ENCODE measurements around the gene RSPO4.
A peak's percentile ranks its signal among the peaks of the same experiment; 100 is the strongest.
"Not testable (repeated sequence)": the region's sequence is repeated elsewhere in the genome, so short reads cannot be mapped to it uniquely, and the experiment has no call there.

Gene RSPO4

GRCh38 chr20:1001911-1002681 is at the start of gene RSPO4:
RSPO4 (minus strand) TSS chr20:1002311; CDS start chr20:1002164, 147 bp downstream.
- peak; percentile 23 for DNase-seq

DNA sequence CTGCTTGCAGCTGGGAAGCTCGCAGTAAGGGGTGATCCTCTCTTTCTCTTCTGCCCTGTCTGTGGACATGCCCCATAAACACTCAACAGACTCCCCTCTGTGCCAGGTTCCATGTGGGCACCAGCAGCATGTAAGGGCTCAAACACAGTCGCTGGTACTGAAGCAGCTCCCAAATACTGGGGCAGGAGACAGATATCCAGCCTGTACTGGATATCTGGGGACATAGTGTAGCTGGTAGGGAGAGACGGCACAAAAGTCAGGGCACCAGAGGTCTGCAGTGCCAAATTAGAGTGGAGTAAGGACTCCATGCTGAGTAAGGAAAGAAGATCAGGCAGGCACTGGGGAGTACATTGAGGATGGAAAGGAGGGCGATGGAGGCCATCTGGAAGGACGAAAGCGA is 48.3 kb upstream of the RSPO4 start:
- DNase-seq: no peak

DNA sequence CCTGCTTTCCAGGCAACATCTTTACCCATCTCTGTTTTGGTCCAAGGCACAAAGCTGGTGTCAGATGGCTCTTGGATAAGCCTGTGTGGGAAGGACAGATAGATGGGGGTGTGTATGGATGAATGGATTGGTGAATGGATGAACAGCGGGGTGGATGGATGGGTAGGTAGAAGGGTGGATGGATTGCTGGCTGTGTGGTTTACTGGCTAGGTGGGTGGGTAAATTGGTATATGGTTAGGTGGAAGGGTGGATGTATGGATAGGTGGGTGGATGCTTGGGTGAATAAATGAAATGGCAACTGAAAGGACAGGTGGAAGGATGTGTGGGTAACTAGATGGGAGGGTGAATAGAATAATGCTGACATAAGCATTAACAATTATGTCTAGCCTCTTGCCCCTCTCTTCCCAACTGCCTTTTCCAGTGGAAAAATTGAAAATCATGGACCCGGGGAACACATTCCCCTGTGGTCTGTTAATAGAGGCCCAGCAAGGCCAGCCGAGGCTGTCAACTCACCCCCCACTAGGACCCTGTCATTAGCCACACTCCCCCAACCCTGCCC is 43.8 kb upstream of the RSPO4 start:
- no peak for DNase-seq

- no peak for DNase-seq
These were observed 39.8 kb upstream of the RSPO4 start for GRCh38 chr20:1041845-1042390.

DNA sequence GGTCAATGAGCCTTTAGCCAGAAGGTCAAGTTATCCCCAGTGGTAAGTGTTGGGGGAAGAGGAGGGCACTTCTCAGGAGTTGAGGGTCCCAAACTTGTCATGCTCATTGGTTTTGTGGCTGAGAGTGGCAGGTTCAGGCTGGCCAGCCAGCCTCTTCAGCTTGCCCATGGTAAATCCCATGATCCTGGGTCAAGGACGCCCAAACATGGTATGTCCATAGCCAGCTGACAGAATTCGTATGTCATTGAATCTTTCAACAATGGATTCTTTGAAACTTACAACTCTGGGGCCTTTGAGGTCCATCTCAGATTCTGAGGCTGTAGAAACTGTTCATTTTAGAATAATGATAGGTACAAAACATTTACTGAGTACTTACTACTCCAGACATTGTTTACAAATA is 36.1 kb upstream of the RSPO4 start:
- DNase-seq: no peak

- DNase-seq: no peak
These were observed 34.9 kb upstream of the RSPO4 start for GRCh38 chr20:1037039-1037438.

DNA sequence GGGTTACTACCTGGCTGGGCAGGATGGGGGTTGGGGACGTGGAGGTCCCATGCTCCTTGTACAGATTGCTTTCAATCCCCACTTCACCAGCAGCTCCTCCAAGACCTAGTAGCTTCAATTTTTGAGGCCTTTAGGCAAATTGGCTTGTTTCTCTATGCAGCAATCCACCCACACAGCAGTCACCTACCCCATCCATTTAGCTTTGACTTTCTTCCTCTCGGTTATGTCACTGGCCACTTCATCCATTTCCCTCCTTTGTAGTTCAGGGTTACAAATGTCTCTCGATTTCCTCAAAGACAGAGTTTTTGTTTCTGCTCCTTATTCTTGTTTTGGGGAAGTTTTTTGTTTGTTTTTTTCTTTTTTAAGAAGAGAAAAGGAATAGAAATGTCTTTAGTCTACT is 33.4 kb upstream of the RSPO4 start:
- no peak for DNase-seq

GRCh38 chr20:1034415-1034789 is 32.3 kb upstream of the RSPO4 start:
- no peak for DNase-seq

DNA sequence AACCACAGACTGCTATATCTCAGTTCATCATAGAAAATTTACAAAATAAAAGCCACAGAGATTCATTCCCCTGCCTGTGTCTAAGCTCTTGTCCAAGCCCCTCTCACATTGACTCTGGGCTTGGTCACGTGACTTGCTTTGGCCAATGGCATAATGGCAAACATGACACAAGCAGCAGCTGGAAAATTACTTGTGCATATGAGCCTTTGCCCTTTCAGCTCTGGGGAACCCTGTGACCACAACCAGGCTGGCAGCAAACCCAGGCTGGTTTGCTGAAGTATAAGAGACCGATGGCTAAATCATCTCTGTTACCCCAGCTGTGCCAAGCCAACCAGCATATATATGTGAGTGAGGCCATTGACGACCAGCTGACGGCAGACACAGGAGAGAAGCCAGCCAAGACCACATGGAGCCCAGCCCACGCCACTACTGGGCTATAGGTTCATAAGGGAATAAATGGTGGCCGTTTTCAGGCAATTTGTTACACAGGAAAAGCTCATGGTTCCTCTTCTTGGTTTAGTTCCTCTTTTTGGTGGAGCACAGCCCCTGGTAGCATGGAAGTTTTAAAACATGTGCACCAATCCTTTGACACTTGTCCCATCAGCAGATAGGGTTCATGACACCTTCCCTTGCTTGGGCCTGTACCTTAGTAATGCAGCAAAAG is 31.8 kb upstream of the RSPO4 start:
- DNase-seq: peak; percentile 14

DNA sequence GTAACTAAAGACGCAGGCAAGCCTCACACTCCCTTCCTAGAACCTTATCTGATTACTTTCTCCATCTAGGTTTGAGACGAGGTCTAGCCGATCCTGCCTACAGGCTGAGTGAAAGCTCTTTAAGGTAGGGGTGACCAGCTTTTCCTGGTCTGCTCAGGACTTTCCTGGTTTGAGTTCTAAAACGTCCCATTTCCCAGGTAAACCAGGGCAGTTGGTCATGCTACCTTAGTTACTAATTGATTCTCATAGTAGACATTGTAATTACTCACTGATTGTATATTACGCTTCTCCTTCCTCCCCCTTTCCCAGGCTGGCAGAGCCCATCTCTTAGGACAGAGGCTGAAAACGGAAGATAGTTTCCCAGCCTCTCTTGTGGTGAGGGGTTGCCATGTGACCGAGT is 27.9 kb upstream of the RSPO4 start:
- DNase-seq: no peak

- not testable (repeated sequence) for DNase-seq
These were observed 24.1 kb upstream of the RSPO4 start for GRCh38 chr20:1026214-1026613.

GRCh38 chr20:1022871-1023270 is 20.8 kb upstream of the RSPO4 start:
- DNase-seq: no peak

DNA sequence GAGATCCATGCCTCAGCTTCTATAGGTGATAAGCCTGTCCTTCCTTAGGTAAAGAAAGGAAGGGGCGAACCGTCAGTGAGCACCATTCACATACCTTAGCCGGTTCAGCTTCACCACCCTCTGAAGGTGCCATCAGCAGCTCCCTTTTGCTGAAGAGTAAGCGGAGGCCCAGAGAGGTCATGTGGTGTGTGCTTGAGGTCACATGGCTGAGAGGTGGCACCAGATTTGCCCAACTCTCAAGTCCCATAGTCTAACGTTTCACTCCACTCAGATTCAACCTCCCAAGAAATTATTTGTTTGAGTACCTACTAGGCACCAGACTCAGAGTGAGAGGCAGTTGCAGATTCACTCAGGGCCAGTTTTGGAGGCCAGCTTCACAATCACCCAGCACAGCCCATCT is 18.5 kb upstream of the RSPO4 start:
- DNase-seq: no peak

GRCh38 chr20:1019344-1019743 is 17.2 kb upstream of the RSPO4 start:
- no peak for DNase-seq

DNA sequence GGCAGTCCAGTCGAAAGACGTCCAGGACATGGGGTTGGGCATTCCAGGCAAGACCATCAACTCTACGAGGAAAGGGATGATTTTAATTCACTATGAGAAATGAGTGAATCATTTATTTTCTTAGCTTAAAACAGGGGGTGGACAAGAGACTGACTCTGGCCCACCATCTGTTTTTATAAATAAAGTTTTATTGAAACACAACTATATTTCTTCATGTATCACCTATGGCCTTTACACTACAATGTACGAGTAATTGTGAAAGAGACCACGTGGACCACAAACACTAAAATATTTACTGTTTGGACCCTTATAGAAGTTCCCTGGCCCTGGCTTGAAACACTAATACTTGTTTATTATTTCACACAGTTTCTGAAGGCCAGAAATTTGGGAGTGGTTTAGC is 15.6 kb upstream of the RSPO4 start:
- DNase-seq: no peak

DNA sequence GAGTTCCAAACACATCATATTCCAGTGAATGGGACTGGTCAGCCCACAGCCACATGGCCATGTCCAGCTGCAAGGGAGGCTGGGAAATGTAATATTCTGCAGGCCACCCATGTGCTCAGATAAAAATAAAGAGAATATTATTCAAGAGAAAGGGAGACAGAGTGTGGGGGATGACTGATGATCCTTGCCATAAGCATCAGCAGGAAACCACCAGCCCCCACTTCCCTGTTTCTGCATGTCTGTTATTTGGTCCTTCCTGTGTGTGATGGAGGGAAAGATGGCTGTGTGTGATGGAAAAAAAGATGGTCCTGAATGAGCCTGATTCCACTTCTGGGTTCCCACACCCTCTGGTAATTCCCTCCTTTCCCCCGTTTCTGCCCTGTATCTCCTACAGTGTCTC is 13.1 kb upstream of the RSPO4 start:
- DNase-seq: no peak

DNA sequence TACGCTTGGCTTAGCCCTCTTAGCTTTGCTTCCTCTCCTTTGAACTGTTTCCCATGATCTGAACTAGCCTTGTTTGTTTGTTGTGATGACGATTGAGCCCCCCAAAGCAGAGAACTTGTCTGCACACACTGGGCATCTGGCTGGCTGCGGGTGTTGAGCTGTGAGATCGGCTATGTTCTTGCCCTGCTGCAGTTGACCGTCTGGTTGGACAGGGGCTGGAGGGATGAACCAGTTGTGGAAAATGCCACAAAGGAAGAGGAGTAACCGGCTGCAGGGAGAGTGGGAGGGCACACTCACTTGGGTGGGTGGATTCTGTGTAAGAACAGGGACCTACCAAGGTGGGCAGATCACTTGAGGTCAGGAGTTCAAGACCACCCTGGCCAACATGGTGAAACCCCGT is 12.4 kb upstream of the RSPO4 start:
- no peak for DNase-seq

DNA sequence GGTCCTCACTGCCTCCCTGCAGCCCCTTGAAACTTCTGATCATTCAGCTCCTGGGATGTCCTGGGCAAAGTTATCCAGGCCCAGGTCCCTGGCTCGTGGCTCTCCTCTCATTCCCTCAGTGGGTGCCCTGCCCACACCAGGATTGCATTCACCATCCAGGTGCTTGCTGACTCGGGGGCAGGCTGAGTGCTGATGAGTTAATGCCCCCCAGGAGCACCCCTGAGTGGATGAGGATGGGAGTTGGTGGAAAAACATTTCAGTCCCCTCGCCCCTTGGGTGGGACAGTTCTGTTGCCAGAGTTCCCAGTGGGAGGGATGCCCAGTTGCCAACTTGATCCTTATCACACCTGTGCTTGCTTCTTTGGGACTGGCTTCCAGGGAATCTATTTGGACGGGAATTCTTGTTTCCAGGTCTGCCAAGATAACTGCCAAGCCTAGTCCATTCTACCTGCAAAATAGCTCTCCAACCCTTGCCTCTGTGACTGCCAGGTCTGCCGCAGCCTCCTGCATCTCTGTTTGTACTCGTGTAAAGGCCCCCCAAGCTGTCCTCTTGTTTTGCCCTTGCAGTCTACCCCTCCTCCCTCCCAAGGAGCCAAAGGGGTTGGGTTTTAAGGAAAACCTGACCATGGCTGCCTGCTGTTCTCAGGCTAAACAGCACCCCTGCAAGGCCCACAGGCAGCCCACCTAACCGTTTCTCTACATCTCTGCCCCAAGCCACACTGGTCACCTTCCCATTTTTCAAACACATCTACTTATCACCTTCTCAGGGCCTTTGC is 11.6 kb upstream of the RSPO4 start:
- DNase-seq: no peak

- no peak for DNase-seq
These were observed 10.5 kb upstream of the RSPO4 start for GRCh38 chr20:1012359-1013168.

GRCh38 chr20:1010659-1011058 is 8.5 kb upstream of the RSPO4 start:
- no peak for DNase-seq

DNA sequence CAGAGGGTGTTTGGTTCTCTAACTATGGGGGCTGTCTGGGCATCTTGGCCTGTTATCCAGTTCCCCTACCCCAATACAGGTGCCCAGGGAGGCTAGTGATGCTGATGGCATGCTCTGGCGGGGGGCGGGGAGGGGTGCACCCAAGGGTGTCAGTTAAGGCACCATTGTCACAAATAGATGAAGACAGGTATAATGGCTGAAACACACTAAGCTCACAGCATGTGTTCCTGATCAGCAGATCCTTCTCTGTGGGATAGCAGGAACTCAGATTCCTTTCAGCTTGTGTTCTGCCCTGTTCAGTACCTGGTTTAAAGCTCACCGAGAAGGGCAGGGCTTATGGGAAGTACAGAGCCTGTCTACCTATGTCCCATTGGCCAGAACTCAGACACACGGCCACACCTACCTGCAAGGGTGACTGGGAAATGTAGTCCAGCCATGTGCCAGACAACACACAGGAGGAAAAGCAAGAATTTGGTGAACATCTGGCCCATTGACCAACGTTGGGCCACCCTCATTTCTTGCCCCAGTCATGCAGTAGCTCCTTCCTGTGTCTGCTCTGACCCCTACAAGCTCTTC is 3.4 kb upstream of the RSPO4 start:
- DNase-seq: peak; percentile 37
